Body of pancreas (tissue), 4 donors: Measurements from ENCODE around the gene YWHAQ. TPM values are rescaled to one million over a fixed set of nuclear protein-coding genes. Genes with fewer than 3 reads are reported as not detected.
"Not testable (repeated sequence)": the region's sequence is repeated elsewhere in the genome, so short reads cannot be mapped to it uniquely, and the experiment has no call there.

Experiments used
- ATAC-seq: fragments of 150-250 bp; one replicate; pipeline ENCODE4 v1.9.1; 2016
- DNase-seq, 4 donors: peaks; one replicate each; pipeline ENCODE4 v3.0.0-alpha.2; 2019
- H3K27ac ChIP-seq, 4 donors: fragments of 200-600 bp; sonication (generic); 1 replicate in 3 of 4; 2 replicates in 1 of 4; pipeline versions ENCODE4 v1.5.1 to v1.6.1; 2016 to 2019; ENCODE audit warnings: mild to moderate bottlenecking in 1 of 4, mixed read lengths in 1 of 4, moderate library complexity in 1 of 4
- H3K27me3 ChIP-seq, 2 donors: fragments of 200-600 bp; sonication (generic); one replicate each; pipeline ENCODE4 v1.6.0; 2016; ENCODE audit warnings: mild to moderate bottlenecking in 1 of 2
- H3K36me3 ChIP-seq, 2 donors: fragments of 200-600 bp; sonication (generic); replicated peaks in 1 of 2; 2 replicates each; pipeline ENCODE4 v1.5.1; 2016; ENCODE audit warnings: low read depth in 2 of 2; ENCODE audit not compliant: insufficient read depth in 1 of 2
- H3K4me1 ChIP-seq: fragments of 200-600 bp; sonication (generic); one replicate; pipeline ENCODE4 v1.6.0; 2016
- H3K4me3 ChIP-seq, 2 donors: fragments of 200-600 bp; sonication (generic); 1 replicate in 1 of 2; 2 replicates in 1 of 2; pipeline ENCODE4 v1.5.1; 2016 to 2019
- H3K9me3 ChIP-seq, 3 donors: fragments of 200-600 bp; sonication (generic); 1 replicate in 2 of 3; 2 replicates in 1 of 3; pipeline ENCODE4 v1.5.1; 2016
- POLR2A ChIP-seq, 3 donors: fragments of 450-650 bp; IDR thresholded peaks; one replicate each; pipeline ENCODE4 v1.6.1; 2016; ENCODE audit warnings: antibody characterized with exemption in 3 of 3, mild to moderate bottlenecking in 2 of 3
- WGBS, 2 donors: methylation state at CpG; one replicate each; pipeline ENCODE4 v1.1.5; 2017; 5-methylcytosine and 5-hydroxymethylcytosine counted together
- intact Hi-C: fragments of 100-400 bp; cut with DNase I; formaldehyde crosslinking; loops from one replicate; pipeline ENCODE4 v1.15.1; 2023
- total RNA-seq, 2 donors: library from RNA; depleted of rRNA; stranded (reverse); fragments of >200 nt; gene quantifications; one replicate each; pipeline ENCODE4 v1.1.0, GENCODE V29; 2016
- TF ChIP-seq, protein P1 (sequence below), 7 experiments: fragments of 450-650 bp in 4 of 7; fragments of 200-600 bp in 3 of 7; sonication (generic) in 3 of 7; IDR thresholded peaks; one replicate each; pipeline ENCODE4 v1.5.1; 2016 to 2019; ENCODE audit warnings: antibody characterized with exemption in 7 of 7

Gene YWHAQ
- total RNA-seq, 2 donors from 2014 or later = 69.2 to 132 TPM

DNA sequence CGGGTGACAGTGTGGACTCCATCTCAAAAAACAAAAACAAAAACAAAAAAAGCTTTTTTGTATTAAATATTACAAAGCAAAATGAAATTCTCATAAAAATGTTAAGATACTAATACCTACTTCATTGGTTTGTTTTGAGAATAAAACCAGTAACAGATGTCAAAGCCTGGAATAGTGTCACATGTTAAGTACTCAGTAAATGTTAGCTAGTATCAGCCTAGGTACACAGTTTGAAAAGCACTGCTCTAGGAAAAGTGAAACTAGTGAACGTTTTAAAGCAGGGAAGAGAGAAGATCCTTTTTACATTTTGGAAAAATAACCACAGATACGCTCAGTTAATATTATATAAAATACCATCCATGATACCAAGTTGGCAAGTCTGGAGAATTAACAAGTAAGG, 38.1 kb downstream of the YWHAQ start:
- no peak for ATAC-seq
- DNase-seq = no peak
- H3K27ac ChIP-seq = no peak overlapping the region
- intact Hi-C loops = no loop called here
- no peaks in the 10 kb centered on the region for H3K27me3 ChIP-seq
- H3K36me3 ChIP-seq = peaks cover 3 to 11% of the 10 kb centered on the region in 2 donors
- no peak overlapping the region for H3K4me3 ChIP-seq
- WGBS, 2 donors = 65 to 67% methylated on average over 3 of the region's 3 CpGs
- H3K9me3 ChIP-seq = no peaks in the 10 kb centered on the region
- TF ChIP-seq POLR2A (IDR thresholded peaks at IDR 0.05) = no peak
- TF ChIP-seq, protein P1, sequence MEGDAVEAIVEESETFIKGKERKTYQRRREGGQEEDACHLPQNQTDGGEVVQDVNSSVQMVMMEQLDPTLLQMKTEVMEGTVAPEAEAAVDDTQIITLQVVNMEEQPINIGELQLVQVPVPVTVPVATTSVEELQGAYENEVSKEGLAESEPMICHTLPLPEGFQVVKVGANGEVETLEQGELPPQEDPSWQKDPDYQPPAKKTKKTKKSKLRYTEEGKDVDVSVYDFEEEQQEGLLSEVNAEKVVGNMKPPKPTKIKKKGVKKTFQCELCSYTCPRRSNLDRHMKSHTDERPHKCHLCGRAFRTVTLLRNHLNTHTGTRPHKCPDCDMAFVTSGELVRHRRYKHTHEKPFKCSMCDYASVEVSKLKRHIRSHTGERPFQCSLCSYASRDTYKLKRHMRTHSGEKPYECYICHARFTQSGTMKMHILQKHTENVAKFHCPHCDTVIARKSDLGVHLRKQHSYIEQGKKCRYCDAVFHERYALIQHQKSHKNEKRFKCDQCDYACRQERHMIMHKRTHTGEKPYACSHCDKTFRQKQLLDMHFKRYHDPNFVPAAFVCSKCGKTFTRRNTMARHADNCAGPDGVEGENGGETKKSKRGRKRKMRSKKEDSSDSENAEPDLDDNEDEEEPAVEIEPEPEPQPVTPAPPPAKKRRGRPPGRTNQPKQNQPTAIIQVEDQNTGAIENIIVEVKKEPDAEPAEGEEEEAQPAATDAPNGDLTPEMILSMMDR (IDR thresholded peaks at IDR 0.05) = no peak
- H3K4me1 ChIP-seq = peaks cover 25% of the 10 kb centered on the region

DNA sequence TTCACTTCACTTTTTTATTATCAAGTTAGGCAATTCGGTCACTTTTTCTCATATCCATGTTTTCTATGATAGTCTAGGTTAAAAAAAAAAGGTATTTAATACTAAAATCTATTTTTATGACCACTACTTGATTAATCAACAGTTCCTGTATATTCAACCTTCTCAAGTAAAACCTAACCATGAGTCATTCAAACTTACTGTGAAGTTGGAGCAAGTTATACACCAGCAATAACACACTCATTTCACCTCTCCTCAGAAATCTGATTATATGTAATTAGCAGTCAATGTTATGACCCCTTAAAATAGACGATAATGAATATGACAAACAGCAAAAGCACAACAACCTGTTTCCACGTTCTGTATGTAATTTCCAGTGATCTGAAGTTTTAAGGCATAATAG, 40.2 kb downstream of the YWHAQ start:
- WGBS, 2 donors = 78 to 81% methylated on average over 3 of the region's 3 CpGs
- Histone ChIP-seq H3K36me3 (peaks cover 8 to 13% of the 10 kb centered on the region in 2 donors), H3K4me3 (no peak overlapping the region), H3K9me3 (no peaks in the 10 kb centered on the region), H3K27ac (no peak overlapping the region), H3K27me3 (no peaks in the 10 kb centered on the region), H3K4me1 (peaks cover 14% of the 10 kb centered on the region)
- intact Hi-C loops = no loop called here
- DNase-seq (no peak), ATAC-seq (no peak)
- TF ChIP-seq, protein P1 (IDR thresholded peaks at IDR 0.05) = no peak
- no peak for TF ChIP-seq POLR2A (IDR thresholded peaks at IDR 0.05)

DNA sequence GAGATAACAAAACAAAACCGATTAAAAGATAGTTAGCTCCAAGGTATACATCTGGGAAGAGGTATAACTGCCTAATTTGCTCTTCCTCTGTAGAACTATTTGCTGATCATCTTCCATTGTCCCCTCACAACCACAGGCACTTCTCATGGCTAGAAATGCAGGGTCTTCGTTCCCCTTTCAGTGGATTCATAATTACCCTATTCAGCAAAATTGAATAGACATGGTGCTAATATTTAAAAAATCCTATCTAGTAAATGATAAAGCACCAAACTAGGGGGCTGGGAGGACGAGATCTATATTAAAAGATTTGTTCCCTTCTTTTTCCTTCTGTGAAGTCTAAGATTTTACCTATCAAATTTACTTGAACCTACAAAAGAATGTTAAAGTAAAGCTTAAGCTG, 44.3 kb downstream of the YWHAQ start:
- peaks cover 17 to 21% of the 10 kb centered on the region in 2 donors for H3K36me3 ChIP-seq
- WGBS, 2 donors = 78 to 81% methylated on average over 3 of the region's 3 CpGs
- intact Hi-C loops = no loop called here
- DNase-seq = no peak
- H3K4me3 ChIP-seq = no peak overlapping the region
- TF ChIP-seq POLR2A (IDR thresholded peaks at IDR 0.05) = no peak
- TF ChIP-seq, protein P1 (IDR thresholded peaks at IDR 0.05) = no peak
- no peaks in the 10 kb centered on the region for H3K4me1 ChIP-seq
- H3K27ac ChIP-seq = no peak overlapping the region
- no peak for ATAC-seq
- no peaks in the 10 kb centered on the region for H3K27me3 ChIP-seq
- H3K9me3 ChIP-seq = no peaks in the 10 kb centered on the region

DNA sequence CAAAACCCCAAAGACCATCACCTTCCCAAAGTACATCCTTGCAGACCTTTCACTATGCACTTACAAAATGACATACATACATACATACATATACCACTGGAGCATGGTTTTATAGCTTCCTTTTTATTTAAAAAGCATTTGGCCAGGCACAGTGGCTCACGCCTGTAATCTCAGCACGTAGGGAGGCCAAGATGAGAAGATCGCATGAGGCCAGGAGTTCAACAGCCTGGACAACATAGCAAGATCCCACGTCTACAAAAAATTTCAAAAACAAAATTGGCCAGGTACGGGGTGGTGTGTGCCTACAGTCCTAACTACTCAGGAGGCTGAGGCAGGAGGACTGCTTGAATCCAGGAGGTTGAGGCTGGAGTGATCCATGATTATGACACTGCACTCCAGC, 45.3 kb downstream of the YWHAQ start:
- intact Hi-C loops = no loop called here
- H3K27ac ChIP-seq = no peak overlapping the region
- no peaks in the 10 kb centered on the region for H3K4me1 ChIP-seq
- peaks cover 14 to 16% of the 10 kb centered on the region in 2 donors for H3K36me3 ChIP-seq
- H3K9me3 ChIP-seq = no peaks in the 10 kb centered on the region
- TF ChIP-seq POLR2A (IDR thresholded peaks at IDR 0.05) = no peak
- TF ChIP-seq, protein P1 (IDR thresholded peaks at IDR 0.05) = no peak
- H3K27me3 ChIP-seq = no peaks in the 10 kb centered on the region
- ATAC-seq = no peak
- 86 to 90% methylated on average over 5 of the region's 5 CpGs for WGBS, 2 donors
- no peak for DNase-seq
- no peak overlapping the region for H3K4me3 ChIP-seq

DNA sequence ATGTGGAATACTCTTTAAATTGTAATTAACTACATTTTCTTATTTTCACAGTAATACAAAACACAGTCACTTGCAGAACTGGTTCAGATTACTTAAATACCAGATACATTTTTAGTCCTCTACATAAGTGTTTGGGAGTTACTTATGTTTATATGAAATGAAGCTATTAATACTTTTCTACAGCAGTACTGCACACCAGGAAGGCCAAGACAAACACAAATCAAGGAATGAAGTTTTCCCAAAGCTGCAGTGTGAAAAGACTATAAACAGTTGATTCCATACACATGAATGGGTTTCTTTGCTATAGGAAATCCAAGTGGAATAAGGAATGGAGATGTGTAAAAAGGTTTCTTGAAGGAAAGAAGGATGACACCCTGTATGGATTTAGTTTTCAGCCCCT, 45.9 kb downstream of the YWHAQ start:
- H3K27ac ChIP-seq = not testable (repeated sequence)

More for the DNA sequence above, 45.9 kb downstream of the YWHAQ start:
- H3K27me3 ChIP-seq, intact Hi-C loops, H3K4me3 ChIP-seq, DNase-seq, ATAC-seq, H3K4me1 ChIP-seq, H3K9me3 ChIP-seq: not testable (repeated sequence)
- peaks cover 13 to 14% of the 10 kb centered on the region in 2 donors for H3K36me3 ChIP-seq
